GM23338 (cell line): ENCODE data around the gene BLM. TPM values are rescaled to one million over a fixed set of nuclear protein-coding genes. Genes with fewer than 3 reads are reported as not detected.

Experiments used
- ATAC-seq: fragments of 200-7000 bp; cut with Tn5 transposase; 3 replicates; pipeline ENCODE4 v1.9.1; 2020
- DNase-seq: peaks from one replicate; pipeline ENCODE4 v3.0.0-alpha.2; 2015; ENCODE audit warnings: low spot score
- H2AFZ ChIP-seq: fragments of 200-600 bp; sonication (generic); 2 replicates; pipeline ENCODE4 v1.8.0; 2016; ENCODE audit warnings: antibody characterized with exemption, mild to moderate bottlenecking, moderate library complexity
- H3F3A ChIP-seq: fragments of 200-600 bp; sonication (generic); replicated peaks from 2 replicates; pipeline ENCODE4 v1.8.0; 2017; ENCODE audit warnings: antibody characterized with exemption, mixed run types, low read depth
- H3K27ac ChIP-seq: fragments of 200-600 bp; sonication (generic); 2 replicates; pipeline ENCODE4 v1.6.1; 2016; ENCODE audit warnings: low read depth
- H3K27me3 ChIP-seq: fragments of 200-600 bp; sonication (generic); 2 replicates; pipeline ENCODE4 v1.8.0; 2016; ENCODE audit warnings: mild to moderate bottlenecking, mixed run types, moderate library complexity; ENCODE audit not compliant: insufficient read depth
- H3K36me3 ChIP-seq: fragments of 200-600 bp; sonication (generic); 2 replicates; pipeline ENCODE4 v1.8.0; 2016; ENCODE audit warnings: mild to moderate bottlenecking; ENCODE audit not compliant: insufficient read depth
- H3K4me1 ChIP-seq: fragments of 200-600 bp; sonication (generic); 2 replicates; pipeline ENCODE4 v1.8.0; 2016; ENCODE audit warnings: mild to moderate bottlenecking, moderate library complexity; ENCODE audit not compliant: insufficient read depth
- H3K4me2 ChIP-seq: fragments of 200-600 bp; sonication (generic); 2 replicates; pipeline ENCODE4 v1.7.1; 2017; ENCODE audit warnings: mixed run types
- H3K4me3 ChIP-seq: fragments of 200-600 bp; sonication (generic); 2 replicates; pipeline ENCODE4 v1.6.1; 2016; ENCODE audit warnings: mixed run types
- H3K79me2 ChIP-seq: fragments of 200-600 bp; sonication (generic); replicated peaks from 2 replicates; pipeline ENCODE4 v1.8.0; 2017; ENCODE audit warnings: mild to moderate bottlenecking; ENCODE audit not compliant: insufficient read depth
- H3K9me2 ChIP-seq: fragments of 200-600 bp; sonication (generic); 2 replicates; pipeline ENCODE4 v1.8.0; 2017; ENCODE audit not compliant: insufficient read depth
- H4K20me1 ChIP-seq: fragments of 200-600 bp; sonication (generic); replicated peaks from 2 replicates; pipeline ENCODE4 v1.8.0; 2017; ENCODE audit warnings: mild to moderate bottlenecking; ENCODE audit not compliant: insufficient read depth
- H3K27ac Mint-ChIP-seq: 2 replicates; pipeline ENCODE4 v1.8.0; 2020; ENCODE audit warnings: inconsistent platforms, mild to moderate bottlenecking, moderate library complexity, mixed read lengths
- H3K27me3 Mint-ChIP-seq: 3 replicates; pipeline ENCODE4 v1.8.0; 2022; ENCODE audit warnings: low read depth, mild to moderate bottlenecking, moderate library complexity, mixed read lengths, inconsistent platforms; ENCODE audit not compliant: insufficient read depth, poor library complexity
- H3K36me3 Mint-ChIP-seq: 3 replicates; pipeline ENCODE4 v1.8.0; 2021; ENCODE audit warnings: low read depth, mild to moderate bottlenecking, inconsistent platforms, moderate library complexity, mixed read lengths
- H3K4me1 Mint-ChIP-seq: 3 replicates; pipeline ENCODE4 v1.8.0; 2020; ENCODE audit warnings: mild to moderate bottlenecking, inconsistent platforms, mixed read lengths
- H3K4me3 Mint-ChIP-seq: 3 replicates; pipeline ENCODE4 v1.8.0; 2021; ENCODE audit warnings: moderate library complexity, mild to moderate bottlenecking, inconsistent platforms, mixed read lengths
- H3K9me3 Mint-ChIP-seq: 3 replicates; pipeline ENCODE4 v1.8.0; 2020; ENCODE audit warnings: moderate library complexity, mild to moderate bottlenecking, inconsistent platforms, mixed read lengths
- EZH2 ChIP-seq: fragments of 200-600 bp; sonication (generic); IDR thresholded peaks from one replicate; pipeline ENCODE4 v1.8.0; 2017; ENCODE audit warnings: antibody characterized with exemption, mild to moderate bottlenecking, low read depth; ENCODE audit not compliant: unreplicated experiment
- EZH2phosphoT487 ChIP-seq: fragments of 200-600 bp; sonication (generic); IDR thresholded peaks from one replicate; pipeline ENCODE4 v1.8.1; 2018; ENCODE audit warnings: antibody characterized with exemption; ENCODE audit not compliant: unreplicated experiment
- JUNB ChIP-seq: IDR thresholded peaks from one replicate; pipeline ENCODE4 v1.6.1; 2016; ENCODE audit warnings: antibody characterized with exemption; ENCODE audit not compliant: unreplicated experiment
- STAT1 ChIP-seq: IDR thresholded peaks from one replicate; pipeline ENCODE4 v1.6.1; 2016; ENCODE audit warnings: antibody characterized with exemption; ENCODE audit not compliant: unreplicated experiment
- ZNF114 ChIP-seq: fragments of 250-450 bp; sonication (Bioruptor Pico); IDR thresholded peaks from 2 replicates; pipeline ENCODE4 v1.5.0; 2020; ENCODE audit warnings: mild to moderate bottlenecking, moderate library complexity
- polyA plus RNA-seq: library from polyadenylated mRNA; unstranded; fragments of >200 nt; fragmentation: Nextera tagmentation; extraction: Ambion mirVana; gene quantifications from 2 replicates; pipeline ENCODE4 v1.2.1, GENCODE V29; 2016
- total RNA-seq: library from RNA; depleted of rRNA; stranded (reverse); fragments of >200 nt; shearing (Covaris generic); gene quantifications from 2 replicates; pipeline ENCODE4 v1.2.3, GENCODE V29; 2014
- TF ChIP-seq, protein P1 (sequence below), 2 experiments: fragments of 200-600 bp in 1 of 2; sonication (generic) in 1 of 2; conservative IDR thresholded peaks; 2 replicates each; pipeline versions ENCODE4 v1.5.1 to v1.6.1; 2016 to 2017; ENCODE audit warnings: antibody characterized with exemption in 2 of 2, low read depth in 2 of 2, mild to moderate bottlenecking in 2 of 2, moderate library complexity in 1 of 2
- TF ChIP-seq, protein P2 (sequence below): IDR thresholded peaks from 2 replicates; pipeline ENCODE4 v1.6.1; 2016; ENCODE audit warnings: antibody characterized with exemption
- TF ChIP-seq, protein P3 (sequence below): fragments of 250-450 bp; sonication (Bioruptor Pico); IDR thresholded peaks from 2 replicates; pipeline ENCODE4 v1.5.0; 2020; ENCODE audit warnings: mild to moderate bottlenecking, moderate library complexity

The BLM gene
- total and polyA plus RNA-seq, 2 experiments from 2014 or later: 43.1 to 43.3 TPM

DNA sequence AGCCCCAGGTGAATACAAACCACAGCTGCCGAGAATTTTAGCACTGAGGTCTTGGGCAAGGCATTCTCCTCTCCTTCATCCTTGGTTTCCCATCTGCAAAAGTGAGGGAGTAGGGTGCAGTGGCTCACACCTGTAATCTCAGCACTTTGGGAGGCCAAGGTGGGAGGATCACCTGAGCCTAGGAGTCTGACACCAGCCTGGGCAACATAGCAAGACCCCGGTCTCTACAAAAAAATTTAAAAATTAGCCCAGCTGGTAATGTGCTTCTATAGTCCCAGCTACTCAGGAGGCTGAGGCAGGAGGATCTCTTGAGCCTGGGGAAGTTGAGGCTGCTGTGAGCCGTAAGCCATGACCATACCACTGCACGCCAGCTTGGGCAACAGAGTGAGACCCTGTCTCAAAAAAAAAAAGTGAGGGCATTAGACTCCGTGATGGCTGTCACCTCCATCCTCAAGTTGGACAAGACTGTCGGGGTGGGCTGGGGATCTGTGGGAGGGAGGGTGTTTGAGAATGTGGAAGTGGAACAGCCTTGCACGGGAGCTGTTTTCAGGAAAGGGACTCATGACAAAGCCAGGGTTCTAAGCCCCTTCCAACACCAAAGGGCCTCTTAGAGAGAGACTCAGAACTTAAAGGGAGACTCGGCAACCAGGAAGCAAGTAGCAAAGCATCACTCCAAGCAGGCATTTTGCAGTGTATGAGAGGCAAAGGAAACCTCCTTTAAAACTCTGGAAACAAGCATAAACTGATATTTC is 105.2 kb downstream of the BLM start:
- Histone ChIP-seq H3K79me2 (no peaks in the 10 kb centered on the region), H3K4me2 (no peak overlapping the region), H3F3A (no peaks in the 10 kb centered on the region), H2AFZ (no peak overlapping the region), H3K27me3 (no peaks in the 10 kb centered on the region), H4K20me1 (no peaks in the 10 kb centered on the region), H3K4me3 (no peak overlapping the region), H3K9me2 (no peaks in the 10 kb centered on the region), H3K27ac (no peak overlapping the region), H3K36me3 (no peaks in the 10 kb centered on the region), H3K4me1 (peaks cover 3% of the 10 kb centered on the region; the same call in 1 of the 2 replicates)
- H3K9me3 Mint-ChIP-seq: peaks cover 11% of the 10 kb centered on the region; the same call in 2 of the 3 replicates
- ATAC-seq (no peak), DNase-seq (no peak)
- no peak overlapping the region for H3K4me3 Mint-ChIP-seq
- no peak overlapping the region for H3K27ac Mint-ChIP-seq
- no peak for TF ChIP-seq JUNB
- TF ChIP-seq EZH2: no peak
- TF ChIP-seq ZNF114: no peak
- TF ChIP-seq, protein P1, sequence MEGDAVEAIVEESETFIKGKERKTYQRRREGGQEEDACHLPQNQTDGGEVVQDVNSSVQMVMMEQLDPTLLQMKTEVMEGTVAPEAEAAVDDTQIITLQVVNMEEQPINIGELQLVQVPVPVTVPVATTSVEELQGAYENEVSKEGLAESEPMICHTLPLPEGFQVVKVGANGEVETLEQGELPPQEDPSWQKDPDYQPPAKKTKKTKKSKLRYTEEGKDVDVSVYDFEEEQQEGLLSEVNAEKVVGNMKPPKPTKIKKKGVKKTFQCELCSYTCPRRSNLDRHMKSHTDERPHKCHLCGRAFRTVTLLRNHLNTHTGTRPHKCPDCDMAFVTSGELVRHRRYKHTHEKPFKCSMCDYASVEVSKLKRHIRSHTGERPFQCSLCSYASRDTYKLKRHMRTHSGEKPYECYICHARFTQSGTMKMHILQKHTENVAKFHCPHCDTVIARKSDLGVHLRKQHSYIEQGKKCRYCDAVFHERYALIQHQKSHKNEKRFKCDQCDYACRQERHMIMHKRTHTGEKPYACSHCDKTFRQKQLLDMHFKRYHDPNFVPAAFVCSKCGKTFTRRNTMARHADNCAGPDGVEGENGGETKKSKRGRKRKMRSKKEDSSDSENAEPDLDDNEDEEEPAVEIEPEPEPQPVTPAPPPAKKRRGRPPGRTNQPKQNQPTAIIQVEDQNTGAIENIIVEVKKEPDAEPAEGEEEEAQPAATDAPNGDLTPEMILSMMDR (conservative IDR thresholded peaks at IDR 0.05; ENCODE audit: low read depth in 2 of 2): no peak
- no peaks in the 10 kb centered on the region; the same call in 2 of the 3 replicates for H3K36me3 Mint-ChIP-seq
- H3K27me3 Mint-ChIP-seq: peaks cover 5% of the 10 kb centered on the region
- peaks cover 11% of the 10 kb centered on the region for H3K4me1 Mint-ChIP-seq

DNA sequence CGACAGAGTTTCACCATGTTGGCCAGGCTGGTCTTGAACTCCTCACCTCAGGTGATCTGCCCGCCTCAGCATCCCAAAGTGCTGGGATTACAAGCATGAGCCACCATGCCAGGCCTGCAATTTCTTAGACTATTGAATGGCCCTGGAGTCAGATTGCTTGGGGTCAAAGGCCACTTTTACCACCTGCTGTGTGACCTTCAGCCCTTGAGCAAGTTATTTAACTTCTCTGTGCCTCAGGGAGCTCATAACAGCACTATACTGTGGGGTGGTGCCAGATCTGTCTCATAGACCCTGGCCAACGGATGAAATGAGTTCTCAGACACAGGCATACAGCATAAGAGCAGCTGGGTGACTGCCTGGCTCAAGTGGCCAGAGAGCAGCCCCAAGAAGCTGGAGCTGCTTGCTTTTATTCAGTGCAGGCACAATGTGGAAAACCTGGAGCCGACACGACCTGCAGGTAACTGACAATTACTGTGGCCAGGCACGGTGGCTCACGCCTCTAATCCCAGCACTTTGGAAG is 106.4 kb downstream of the BLM start:
- H3K27ac ChIP-seq: no peak overlapping the region
- Mint-ChIP-seq H3K4me3 (no peak overlapping the region), H3K27ac (no peak overlapping the region), H3K27me3 (peaks cover 1% of the 10 kb centered on the region), H3K4me1 (peaks cover 3% of the 10 kb centered on the region; the same call in 2 of the 3 replicates), H3K9me3 (peaks cover 11% of the 10 kb centered on the region; the same call in 2 of the 3 replicates), H3K36me3 (no peaks in the 10 kb centered on the region; the same call in 2 of the 3 replicates)
- H3K27me3 ChIP-seq: no peaks in the 10 kb centered on the region
- no peak for DNase-seq
- H3K36me3 ChIP-seq: no peaks in the 10 kb centered on the region
- no peak overlapping the region for H3K4me2 ChIP-seq
- no peaks in the 10 kb centered on the region for H3K4me1 ChIP-seq
- no peak overlapping the region for H3K4me3 ChIP-seq
- no peak overlapping the region for H2AFZ ChIP-seq
- no peaks in the 10 kb centered on the region for H3K9me2 ChIP-seq
- H3F3A ChIP-seq: no peaks in the 10 kb centered on the region
- no peaks in the 10 kb centered on the region for H4K20me1 ChIP-seq
- ATAC-seq: no peak
- H3K79me2 ChIP-seq: no peaks in the 10 kb centered on the region
- TF ChIP-seq, protein P2, sequence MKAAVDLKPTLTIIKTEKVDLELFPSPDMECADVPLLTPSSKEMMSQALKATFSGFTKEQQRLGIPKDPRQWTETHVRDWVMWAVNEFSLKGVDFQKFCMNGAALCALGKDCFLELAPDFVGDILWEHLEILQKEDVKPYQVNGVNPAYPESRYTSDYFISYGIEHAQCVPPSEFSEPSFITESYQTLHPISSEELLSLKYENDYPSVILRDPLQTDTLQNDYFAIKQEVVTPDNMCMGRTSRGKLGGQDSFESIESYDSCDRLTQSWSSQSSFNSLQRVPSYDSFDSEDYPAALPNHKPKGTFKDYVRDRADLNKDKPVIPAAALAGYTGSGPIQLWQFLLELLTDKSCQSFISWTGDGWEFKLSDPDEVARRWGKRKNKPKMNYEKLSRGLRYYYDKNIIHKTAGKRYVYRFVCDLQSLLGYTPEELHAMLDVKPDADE: no peak
- TF ChIP-seq, protein P1 (conservative IDR thresholded peaks at IDR 0.05; ENCODE audit: low read depth in 2 of 2): no peak
- no peak for TF ChIP-seq STAT1
- no peak for TF ChIP-seq EZH2phosphoT487
- no peak for TF ChIP-seq EZH2
- TF ChIP-seq JUNB: no peak
- TF ChIP-seq, protein P3, sequence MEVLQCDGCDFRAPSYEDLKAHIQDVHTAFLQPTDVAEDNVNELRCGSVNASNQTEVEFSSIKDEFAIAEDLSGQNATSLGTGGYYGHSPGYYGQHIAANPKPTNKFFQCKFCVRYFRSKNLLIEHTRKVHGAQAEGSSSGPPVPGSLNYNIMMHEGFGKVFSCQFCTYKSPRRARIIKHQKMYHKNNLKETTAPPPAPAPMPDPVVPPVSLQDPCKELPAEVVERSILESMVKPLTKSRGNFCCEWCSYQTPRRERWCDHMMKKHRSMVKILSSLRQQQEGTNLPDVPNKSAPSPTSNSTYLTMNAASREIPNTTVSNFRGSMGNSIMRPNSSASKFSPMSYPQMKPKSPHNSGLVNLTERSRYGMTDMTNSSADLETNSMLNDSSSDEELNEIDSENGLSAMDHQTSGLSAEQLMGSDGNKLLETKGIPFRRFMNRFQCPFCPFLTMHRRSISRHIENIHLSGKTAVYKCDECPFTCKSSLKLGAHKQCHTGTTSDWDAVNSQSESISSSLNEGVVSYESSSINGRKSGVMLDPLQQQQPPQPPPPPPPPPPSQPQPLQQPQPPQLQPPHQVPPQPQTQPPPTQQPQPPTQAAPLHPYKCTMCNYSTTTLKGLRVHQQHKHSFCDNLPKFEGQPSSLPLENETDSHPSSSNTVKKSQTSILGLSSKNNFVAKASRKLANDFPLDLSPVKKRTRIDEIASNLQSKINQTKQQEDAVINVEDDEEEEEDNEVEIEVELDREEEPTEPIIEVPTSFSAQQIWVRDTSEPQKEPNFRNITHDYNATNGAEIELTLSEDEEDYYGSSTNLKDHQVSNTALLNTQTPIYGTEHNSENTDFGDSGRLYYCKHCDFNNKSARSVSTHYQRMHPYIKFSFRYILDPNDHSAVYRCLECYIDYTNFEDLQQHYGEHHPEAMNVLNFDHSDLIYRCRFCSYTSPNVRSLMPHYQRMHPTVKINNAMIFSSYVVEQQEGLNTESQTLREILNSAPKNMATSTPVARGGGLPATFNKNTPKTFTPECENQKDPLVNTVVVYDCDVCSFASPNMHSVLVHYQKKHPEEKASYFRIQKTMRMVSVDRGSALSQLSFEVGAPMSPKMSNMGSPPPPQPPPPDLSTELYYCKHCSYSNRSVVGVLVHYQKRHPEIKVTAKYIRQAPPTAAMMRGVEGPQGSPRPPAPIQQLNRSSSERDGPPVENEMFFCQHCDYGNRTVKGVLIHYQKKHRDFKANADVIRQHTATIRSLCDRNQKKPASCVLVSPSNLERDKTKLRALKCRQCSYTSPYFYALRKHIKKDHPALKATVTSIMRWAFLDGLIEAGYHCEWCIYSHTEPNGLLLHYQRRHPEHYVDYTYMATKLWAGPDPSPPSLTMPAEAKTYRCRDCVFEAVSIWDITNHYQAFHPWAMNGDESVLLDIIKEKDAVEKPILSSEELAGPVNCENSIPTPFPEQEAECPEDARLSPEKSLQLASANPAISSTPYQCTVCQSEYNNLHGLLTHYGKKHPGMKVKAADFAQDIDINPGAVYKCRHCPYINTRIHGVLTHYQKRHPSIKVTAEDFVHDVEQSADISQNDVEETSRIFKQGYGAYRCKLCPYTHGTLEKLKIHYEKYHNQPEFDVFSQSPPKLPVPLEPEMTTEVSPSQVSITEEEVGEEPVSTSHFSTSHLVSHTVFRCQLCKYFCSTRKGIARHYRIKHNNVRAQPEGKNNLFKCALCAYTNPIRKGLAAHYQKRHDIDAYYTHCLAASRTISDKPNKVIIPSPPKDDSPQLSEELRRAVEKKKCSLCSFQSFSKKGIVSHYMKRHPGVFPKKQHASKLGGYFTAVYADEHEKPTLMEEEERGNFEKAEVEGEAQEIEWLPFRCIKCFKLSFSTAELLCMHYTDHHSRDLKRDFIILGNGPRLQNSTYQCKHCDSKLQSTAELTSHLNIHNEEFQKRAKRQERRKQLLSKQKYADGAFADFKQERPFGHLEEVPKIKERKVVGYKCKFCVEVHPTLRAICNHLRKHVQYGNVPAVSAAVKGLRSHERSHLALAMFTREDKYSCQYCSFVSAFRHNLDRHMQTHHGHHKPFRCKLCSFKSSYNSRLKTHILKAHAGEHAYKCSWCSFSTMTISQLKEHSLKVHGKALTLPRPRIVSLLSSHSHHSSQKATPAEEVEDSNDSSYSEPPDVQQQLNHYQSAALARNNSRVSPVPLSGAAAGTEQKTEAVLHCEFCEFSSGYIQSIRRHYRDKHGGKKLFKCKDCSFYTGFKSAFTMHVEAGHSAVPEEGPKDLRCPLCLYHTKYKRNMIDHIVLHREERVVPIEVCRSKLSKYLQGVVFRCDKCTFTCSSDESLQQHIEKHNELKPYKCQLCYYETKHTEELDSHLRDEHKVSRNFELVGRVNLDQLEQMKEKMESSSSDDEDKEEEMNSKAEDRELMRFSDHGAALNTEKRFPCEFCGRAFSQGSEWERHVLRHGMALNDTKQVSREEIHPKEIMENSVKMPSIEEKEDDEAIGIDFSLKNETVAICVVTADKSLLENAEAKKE: no peak
- TF ChIP-seq ZNF114: no peak
